GM12878 (cell line): ENCODE data around the gene DNAI2.

Source experiments
- CHD1 ChIP-seq: IDR thresholded peaks from 2 replicates; pipeline ENCODE4 v1.6.1; 2012; ENCODE audit warnings: low read depth, low read length, improper control_type of control experiment
- KDM1A ChIP-seq: fragments of 200-600 bp; sonication (generic); IDR thresholded peaks from 2 replicates; pipeline ENCODE4 v1.6.1; 2016; ENCODE audit warnings: borderline replicate concordance
- POLR2A ChIP-seq: IDR thresholded peaks from 2 replicates; pipeline ENCODE4 v1.6.1; 2011; ENCODE audit warnings: low read depth, mild to moderate bottlenecking, low read length
- POLR2AphosphoS5 ChIP-seq: IDR thresholded peaks from 2 replicates; pipeline ENCODE4 v1.6.1; 2011; ENCODE audit warnings: mild to moderate bottlenecking, low read length, inconsistent platforms
- PRDM15 ChIP-seq: fragments of 450-650 bp; formaldehyde crosslinking; IDR thresholded peaks from 2 replicates; pipeline ENCODE4 v1.4.0; 2020; ENCODE audit warnings: mild to moderate bottlenecking, moderate library complexity
- RCOR1 ChIP-seq: conservative IDR thresholded peaks from 2 replicates; pipeline ENCODE4 v1.6.1; 2012; ENCODE audit warnings: low read depth, low read length, improper control_type of control experiment
- TCF12 ChIP-seq: IDR thresholded peaks from 2 replicates; pipeline ENCODE4 v1.6.1; 2011; ENCODE audit warnings: low read depth, mild to moderate bottlenecking, low read length
- TF ChIP-seq, protein P1 (sequence below): IDR thresholded peaks from 2 replicates; pipeline ENCODE4 v1.6.1; 2012; ENCODE audit warnings: low read depth, low read length, improper control_type of control experiment
- TF ChIP-seq, protein P2 (sequence below): IDR thresholded peaks from 2 replicates; pipeline ENCODE4 v1.6.1; 2012; ENCODE audit warnings: mild to moderate bottlenecking, low read depth, low read length
- TF ChIP-seq, protein P3 (sequence below): IDR thresholded peaks from 2 replicates; pipeline ENCODE4 v1.6.1; 2011; ENCODE audit warnings: borderline replicate concordance, low read depth, mild to moderate bottlenecking, moderate library complexity, mixed read lengths, low read length; ENCODE audit not compliant: insufficient read depth; ENCODE audit errors: extremely low read length
- TF ChIP-seq, protein P4 (sequence below): IDR thresholded peaks from 2 replicates; pipeline ENCODE4 v1.6.1; 2011; ENCODE audit warnings: low read depth, mild to moderate bottlenecking, low read length, moderate library complexity, borderline replicate concordance; ENCODE audit errors: extremely low read depth
- TF ChIP-seq, protein P5 (sequence below), 3 experiments: IDR thresholded peaks in 2 of 3; conservative IDR thresholded peaks in 1 of 3; 2 replicates each; pipeline ENCODE4 v1.5.1; 2011; ENCODE audit warnings: low read depth in 3 of 3, low read length in 3 of 3, mild to moderate bottlenecking in 3 of 3, control low read depth in 2 of 3, moderate library complexity in 2 of 3, inconsistent platforms in 1 of 3, mixed read lengths in 1 of 3; ENCODE audit not compliant: control insufficient read depth in 2 of 3, insufficient read depth in 1 of 3; ENCODE audit errors: extremely low read depth in 1 of 3
- TF ChIP-seq, protein P6 (sequence below): fragments of 450-650 bp; conservative IDR thresholded peaks from 2 replicates; pipeline ENCODE4 v1.6.1; 2017; ENCODE audit warnings: mild to moderate bottlenecking, moderate library complexity

DNA sequence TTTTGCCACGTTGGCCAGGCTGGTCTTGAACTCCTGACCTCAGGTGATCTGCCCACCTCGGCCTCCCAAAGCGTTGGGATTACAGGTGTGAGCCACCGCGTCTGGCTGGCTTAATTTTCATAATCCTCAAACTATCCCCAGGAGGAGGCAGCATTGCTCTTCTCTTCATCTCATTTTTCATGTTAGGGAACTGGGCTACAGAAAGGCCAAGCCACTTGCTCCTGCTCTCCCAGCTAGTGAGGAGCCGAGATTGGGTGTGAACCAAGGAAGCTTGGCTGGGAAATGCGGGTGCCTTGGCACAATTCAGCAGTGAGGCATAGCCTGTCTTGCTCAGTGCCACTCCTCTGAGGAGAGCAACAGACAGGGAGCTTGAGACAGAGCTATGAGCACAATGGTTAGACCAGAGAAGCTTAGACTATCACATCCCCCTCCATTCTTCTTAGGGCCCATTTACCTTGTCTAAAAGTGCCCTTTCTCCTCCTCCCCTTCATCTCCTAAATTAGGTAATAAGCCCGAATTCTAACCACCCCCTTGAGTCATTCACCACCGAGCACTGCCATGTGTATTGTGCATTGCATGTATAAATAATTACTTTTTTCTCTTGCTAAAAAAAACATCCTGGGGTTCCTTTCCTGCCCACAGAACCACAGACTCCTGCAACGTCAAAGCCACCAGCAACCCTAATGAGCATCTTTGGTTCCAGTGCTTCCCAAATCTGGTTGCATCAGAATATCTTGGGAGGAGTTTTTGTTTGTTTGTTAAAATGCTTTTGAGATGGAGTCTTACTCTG is 32.0 kb downstream of the DNAI2 start:
- no peak for TF ChIP-seq POLR2A
- TF ChIP-seq CHD1, result no peak
- TF ChIP-seq, protein P1, sequence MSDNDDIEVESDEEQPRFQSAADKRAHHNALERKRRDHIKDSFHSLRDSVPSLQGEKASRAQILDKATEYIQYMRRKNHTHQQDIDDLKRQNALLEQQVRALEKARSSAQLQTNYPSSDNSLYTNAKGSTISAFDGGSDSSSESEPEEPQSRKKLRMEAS, result no peak
- TF ChIP-seq, protein P2, sequence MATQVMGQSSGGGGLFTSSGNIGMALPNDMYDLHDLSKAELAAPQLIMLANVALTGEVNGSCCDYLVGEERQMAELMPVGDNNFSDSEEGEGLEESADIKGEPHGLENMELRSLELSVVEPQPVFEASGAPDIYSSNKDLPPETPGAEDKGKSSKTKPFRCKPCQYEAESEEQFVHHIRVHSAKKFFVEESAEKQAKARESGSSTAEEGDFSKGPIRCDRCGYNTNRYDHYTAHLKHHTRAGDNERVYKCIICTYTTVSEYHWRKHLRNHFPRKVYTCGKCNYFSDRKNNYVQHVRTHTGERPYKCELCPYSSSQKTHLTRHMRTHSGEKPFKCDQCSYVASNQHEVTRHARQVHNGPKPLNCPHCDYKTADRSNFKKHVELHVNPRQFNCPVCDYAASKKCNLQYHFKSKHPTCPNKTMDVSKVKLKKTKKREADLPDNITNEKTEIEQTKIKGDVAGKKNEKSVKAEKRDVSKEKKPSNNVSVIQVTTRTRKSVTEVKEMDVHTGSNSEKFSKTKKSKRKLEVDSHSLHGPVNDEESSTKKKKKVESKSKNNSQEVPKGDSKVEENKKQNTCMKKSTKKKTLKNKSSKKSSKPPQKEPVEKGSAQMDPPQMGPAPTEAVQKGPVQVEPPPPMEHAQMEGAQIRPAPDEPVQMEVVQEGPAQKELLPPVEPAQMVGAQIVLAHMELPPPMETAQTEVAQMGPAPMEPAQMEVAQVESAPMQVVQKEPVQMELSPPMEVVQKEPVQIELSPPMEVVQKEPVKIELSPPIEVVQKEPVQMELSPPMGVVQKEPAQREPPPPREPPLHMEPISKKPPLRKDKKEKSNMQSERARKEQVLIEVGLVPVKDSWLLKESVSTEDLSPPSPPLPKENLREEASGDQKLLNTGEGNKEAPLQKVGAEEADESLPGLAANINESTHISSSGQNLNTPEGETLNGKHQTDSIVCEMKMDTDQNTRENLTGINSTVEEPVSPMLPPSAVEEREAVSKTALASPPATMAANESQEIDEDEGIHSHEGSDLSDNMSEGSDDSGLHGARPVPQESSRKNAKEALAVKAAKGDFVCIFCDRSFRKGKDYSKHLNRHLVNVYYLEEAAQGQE, result no peak
- TF ChIP-seq, protein P3, sequence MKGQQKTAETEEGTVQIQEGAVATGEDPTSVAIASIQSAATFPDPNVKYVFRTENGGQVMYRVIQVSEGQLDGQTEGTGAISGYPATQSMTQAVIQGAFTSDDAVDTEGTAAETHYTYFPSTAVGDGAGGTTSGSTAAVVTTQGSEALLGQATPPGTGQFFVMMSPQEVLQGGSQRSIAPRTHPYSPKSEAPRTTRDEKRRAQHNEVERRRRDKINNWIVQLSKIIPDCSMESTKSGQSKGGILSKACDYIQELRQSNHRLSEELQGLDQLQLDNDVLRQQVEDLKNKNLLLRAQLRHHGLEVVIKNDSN, result no peak
- TF ChIP-seq, protein P4, sequence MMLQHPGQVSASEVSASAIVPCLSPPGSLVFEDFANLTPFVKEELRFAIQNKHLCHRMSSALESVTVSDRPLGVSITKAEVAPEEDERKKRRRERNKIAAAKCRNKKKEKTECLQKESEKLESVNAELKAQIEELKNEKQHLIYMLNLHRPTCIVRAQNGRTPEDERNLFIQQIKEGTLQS, result no peak
- TF ChIP-seq POLR2AphosphoS5, result no peak
- TF ChIP-seq, protein P5, sequence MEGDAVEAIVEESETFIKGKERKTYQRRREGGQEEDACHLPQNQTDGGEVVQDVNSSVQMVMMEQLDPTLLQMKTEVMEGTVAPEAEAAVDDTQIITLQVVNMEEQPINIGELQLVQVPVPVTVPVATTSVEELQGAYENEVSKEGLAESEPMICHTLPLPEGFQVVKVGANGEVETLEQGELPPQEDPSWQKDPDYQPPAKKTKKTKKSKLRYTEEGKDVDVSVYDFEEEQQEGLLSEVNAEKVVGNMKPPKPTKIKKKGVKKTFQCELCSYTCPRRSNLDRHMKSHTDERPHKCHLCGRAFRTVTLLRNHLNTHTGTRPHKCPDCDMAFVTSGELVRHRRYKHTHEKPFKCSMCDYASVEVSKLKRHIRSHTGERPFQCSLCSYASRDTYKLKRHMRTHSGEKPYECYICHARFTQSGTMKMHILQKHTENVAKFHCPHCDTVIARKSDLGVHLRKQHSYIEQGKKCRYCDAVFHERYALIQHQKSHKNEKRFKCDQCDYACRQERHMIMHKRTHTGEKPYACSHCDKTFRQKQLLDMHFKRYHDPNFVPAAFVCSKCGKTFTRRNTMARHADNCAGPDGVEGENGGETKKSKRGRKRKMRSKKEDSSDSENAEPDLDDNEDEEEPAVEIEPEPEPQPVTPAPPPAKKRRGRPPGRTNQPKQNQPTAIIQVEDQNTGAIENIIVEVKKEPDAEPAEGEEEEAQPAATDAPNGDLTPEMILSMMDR (IDR thresholded peaks at IDR 0.05 in 2 of 3, conservative IDR thresholded peaks at IDR 0.05 in 1 of 3; ENCODE audit: control insufficient read depth in 2 of 3, extremely low read depth in 1 of 3, insufficient read depth in 1 of 3, low read depth in 3 of 3, low read length in 3 of 3), result no peak
- TF ChIP-seq KDM1A, result no peak
- TF ChIP-seq TCF12, result no peak
- TF ChIP-seq PRDM15 (CRISPR knock-in tag), result no peak
- no peak for TF ChIP-seq RCOR1
- TF ChIP-seq, protein P6, sequence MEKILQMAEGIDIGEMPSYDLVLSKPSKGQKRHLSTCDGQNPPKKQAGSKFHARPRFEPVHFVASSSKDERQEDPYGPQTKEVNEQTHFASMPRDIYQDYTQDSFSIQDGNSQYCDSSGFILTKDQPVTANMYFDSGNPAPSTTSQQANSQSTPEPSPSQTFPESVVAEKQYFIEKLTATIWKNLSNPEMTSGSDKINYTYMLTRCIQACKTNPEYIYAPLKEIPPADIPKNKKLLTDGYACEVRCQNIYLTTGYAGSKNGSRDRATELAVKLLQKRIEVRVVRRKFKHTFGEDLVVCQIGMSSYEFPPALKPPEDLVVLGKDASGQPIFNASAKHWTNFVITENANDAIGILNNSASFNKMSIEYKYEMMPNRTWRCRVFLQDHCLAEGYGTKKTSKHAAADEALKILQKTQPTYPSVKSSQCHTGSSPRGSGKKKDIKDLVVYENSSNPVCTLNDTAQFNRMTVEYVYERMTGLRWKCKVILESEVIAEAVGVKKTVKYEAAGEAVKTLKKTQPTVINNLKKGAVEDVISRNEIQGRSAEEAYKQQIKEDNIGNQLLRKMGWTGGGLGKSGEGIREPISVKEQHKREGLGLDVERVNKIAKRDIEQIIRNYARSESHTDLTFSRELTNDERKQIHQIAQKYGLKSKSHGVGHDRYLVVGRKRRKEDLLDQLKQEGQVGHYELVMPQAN, result no peak
